H1 (cell line): Measurements from ENCODE around the gene COL25A1. TPM values are rescaled to one million over a fixed set of nuclear protein-coding genes. Genes with fewer than 3 reads are reported as not detected.

ENCODE experiments used
- CTCF ChIA-PET: fragments of 300-600 bp; sonication (Branson Sonifier 250); formaldehyde crosslinking; loops from one replicate; lab custom pipeline; 2021; ENCODE audit not compliant: partially characterized antibody; lab: Charles Lee
- POLR2A ChIA-PET: fragments of 300-600 bp; sonication (Branson Sonifier 250); formaldehyde crosslinking; loops from one replicate; lab custom pipeline; 2021; ENCODE audit warnings: inconsistent platforms; ENCODE audit not compliant: partially characterized antibody; lab: Charles Lee
- DNase-seq, 2 experiments: peaks; one replicate each; pipeline versions ENCODE4 v3.0.0 to v3.0.0-alpha.2; 2010 to 2022; ENCODE audit warnings: low spot score in 2 of 2, low read depth in 1 of 2, mixed read lengths in 1 of 2
- FAIRE-seq: peaks from 2 replicates; lab custom pipeline; 2011; peaks lifted over from hg19 to GRCh38; lab: Jason Lieb, UNC
- H2AFZ ChIP-seq: 2 replicates; pipeline ENCODE4 v1.8.1; 2012; ENCODE audit warnings: low read length, inconsistent platforms
- H2AK5ac ChIP-seq: 2 replicates; pipeline ENCODE4 v1.6.1; 2013; ENCODE audit warnings: low read depth, low read length
- H2BK120ac ChIP-seq: replicated peaks from 2 replicates; pipeline ENCODE3; 2013; ENCODE audit warnings: low read depth, low read length, inconsistent platforms
- H2BK12ac ChIP-seq: 2 replicates; pipeline ENCODE4 v1.6.1; 2013; ENCODE audit warnings: low read depth, low read length
- H2BK15ac ChIP-seq: 2 replicates; pipeline ENCODE4 v1.6.1; 2013; ENCODE audit warnings: low read length
- H2BK20ac ChIP-seq: 2 replicates; pipeline ENCODE4 v1.6.1; 2013; ENCODE audit warnings: low read length
- H2BK5ac ChIP-seq: 2 replicates; pipeline ENCODE4 v1.6.1; 2013; ENCODE audit warnings: low read depth, low read length
- H3K14ac ChIP-seq: 2 replicates; pipeline ENCODE4 v1.6.1; 2013; ENCODE audit warnings: inconsistent platforms; ENCODE audit not compliant: insufficient read length
- H3K18ac ChIP-seq: 2 replicates; pipeline ENCODE4 v1.6.1; 2013; ENCODE audit warnings: low read length; ENCODE audit errors: extremely low read depth
- H3K23ac ChIP-seq: 2 replicates; pipeline ENCODE4 v1.6.1; 2013; ENCODE audit warnings: inconsistent platforms; ENCODE audit not compliant: insufficient read length
- H3K23me2 ChIP-seq: 2 replicates; pipeline ENCODE4 v1.6.1; 2013; ENCODE audit warnings: low read depth, low read length
- H3K27ac ChIP-seq: 2 replicates; pipeline ENCODE4 v1.6.1; 2011; ENCODE audit warnings: low read depth, low read length, inconsistent platforms
- H3K27me3 ChIP-seq, 4 experiments: replicated peaks in 1 of 4; 1 replicate in 1 of 4; 2 replicates in 3 of 4; pipeline versions ENCODE4 v1.6.1 to v1.8.1; 2011 to 2013; ENCODE audit warnings: low read length in 3 of 4, mild to moderate bottlenecking in 3 of 4, inconsistent platforms in 2 of 4, mixed read lengths in 2 of 4, moderate library complexity in 1 of 4; ENCODE audit not compliant: control insufficient read depth in 3 of 4, insufficient read depth in 3 of 4; ENCODE audit errors: extremely low read depth in 1 of 4
- H3K36me3 ChIP-seq, 4 experiments: 2 replicates each; pipeline versions ENCODE4 v1.6.1 to v1.8.1; 2011 to 2013; ENCODE audit warnings: mild to moderate bottlenecking in 4 of 4, low read length in 3 of 4, moderate library complexity in 2 of 4, control low read depth in 1 of 4, inconsistent platforms in 1 of 4; ENCODE audit not compliant: insufficient read depth in 4 of 4, control insufficient read depth in 2 of 4
- H3K4ac ChIP-seq: replicated peaks from 2 replicates; pipeline ENCODE3; 2013; ENCODE audit warnings: low read length, low read depth, mixed read lengths, inconsistent platforms; ENCODE audit not compliant: insufficient read length
- H3K4me1 ChIP-seq, 4 experiments: replicated peaks in 1 of 4; 1 replicate in 1 of 4; 2 replicates in 3 of 4; pipeline versions ENCODE4 v1.6.1 to v1.8.1; 2011 to 2013; ENCODE audit warnings: low read length in 3 of 4, inconsistent platforms in 2 of 4, mixed read lengths in 1 of 4; ENCODE audit not compliant: insufficient read depth in 4 of 4, control insufficient read depth in 3 of 4
- H3K4me2 ChIP-seq, 2 experiments: 2 replicates each; pipeline versions ENCODE4 v1.6.1 to v1.8.1; 2011 to 2013; ENCODE audit warnings: low read depth in 2 of 2, low read length in 2 of 2, control low read depth in 1 of 2, inconsistent platforms in 1 of 2, mild to moderate bottlenecking in 1 of 2; ENCODE audit not compliant: insufficient read depth in 1 of 2
- H3K4me3 ChIP-seq, 4 experiments: fragments of 200-600, 300-600 bp in 1 of 4; sonication (generic), shearing (Covaris generic), sonication (Bioruptor Twin) in 1 of 4; 2 replicates each; pipeline versions ENCODE4 v1.5.1 to v1.8.1; 2011 to 2016; ENCODE audit warnings: low read length in 4 of 4, low read depth in 3 of 4, control low read depth in 2 of 4, inconsistent platforms in 2 of 4, mild to moderate bottlenecking in 2 of 4, mixed read lengths in 1 of 4, moderate library complexity in 1 of 4; ENCODE audit not compliant: insufficient read depth in 2 of 4; ENCODE audit errors: extremely low read depth in 1 of 4
- H3K56ac ChIP-seq: replicated peaks from 2 replicates; pipeline ENCODE3; 2013; ENCODE audit warnings: low read depth, mild to moderate bottlenecking, mixed read lengths, low read length, inconsistent platforms; ENCODE audit not compliant: insufficient read length
- H3K79me1 ChIP-seq: 2 replicates; pipeline ENCODE4 v1.6.1; 2013; ENCODE audit warnings: low read depth, low read length, control low read depth
- H3K79me2 ChIP-seq, 2 experiments: 2 replicates each; pipeline versions ENCODE4 v1.6.1 to v1.8.1; 2012 to 2013; ENCODE audit warnings: low read length in 2 of 2, mild to moderate bottlenecking in 2 of 2, inconsistent platforms in 1 of 2; ENCODE audit not compliant: insufficient read depth in 2 of 2, control insufficient read depth in 1 of 2
- H3K9ac ChIP-seq, 4 experiments: replicated peaks in 1 of 4; 1 replicate in 1 of 4; 2 replicates in 3 of 4; pipeline versions ENCODE4 v1.6.1 to v1.8.1; 2011 to 2013; ENCODE audit warnings: low read depth in 3 of 4, low read length in 3 of 4, control low read depth in 2 of 4, mild to moderate bottlenecking in 2 of 4, moderate library complexity in 2 of 4, inconsistent platforms in 1 of 4; ENCODE audit errors: extremely low read depth in 1 of 4
- H3K9me3 ChIP-seq, 2 experiments: 2 replicates each; pipeline versions ENCODE4 v1.6.1 to v1.8.1; 2012 to 2013; ENCODE audit warnings: mild to moderate bottlenecking in 2 of 2, moderate library complexity in 2 of 2, control low read depth in 1 of 2, inconsistent platforms in 1 of 2, low read depth in 1 of 2, low read length in 1 of 2, mixed read lengths in 1 of 2; ENCODE audit not compliant: insufficient read depth in 2 of 2
- H4K20me1 ChIP-seq, 2 experiments: replicated peaks in 1 of 2; 2 replicates each; pipeline versions ENCODE3 to v1.8.1; 2011 to 2013; ENCODE audit warnings: inconsistent platforms in 2 of 2, low read length in 2 of 2, mild to moderate bottlenecking in 1 of 2; ENCODE audit not compliant: insufficient read depth in 2 of 2, control insufficient read depth in 1 of 2
- H4K5ac ChIP-seq: 2 replicates; pipeline ENCODE4 v1.6.1; 2013; ENCODE audit warnings: low read length, low read depth, mixed read lengths, inconsistent platforms; ENCODE audit not compliant: insufficient read length
- H4K8ac ChIP-seq: 2 replicates; pipeline ENCODE4 v1.8.0; 2013; ENCODE audit warnings: mild to moderate bottlenecking, moderate library complexity, low read length, inconsistent platforms; ENCODE audit not compliant: insufficient read depth; ENCODE audit errors: extremely low read depth
- H4K91ac ChIP-seq: replicated peaks from 2 replicates; pipeline ENCODE3; 2013; ENCODE audit warnings: low read length, mixed read lengths, inconsistent platforms; ENCODE audit not compliant: insufficient read length
- CEBPB ChIP-seq: IDR thresholded peaks from 2 replicates; pipeline ENCODE4 v1.6.1; 2012; ENCODE audit warnings: low read depth, low read length
- GTF2F1 ChIP-seq: IDR thresholded peaks from 2 replicates; pipeline ENCODE4 v1.6.1; 2012; ENCODE audit warnings: low read depth, low read length, improper control_type of control experiment, borderline replicate concordance
- JUN ChIP-seq: IDR thresholded peaks from 2 replicates; pipeline ENCODE4 v1.6.1; 2011; ENCODE audit warnings: low read depth, mild to moderate bottlenecking, improper control_type of control experiment, low read length
- WGBS, 2 experiments: shearing (Covaris generic) in 1 of 2; methylation state at CpG; one replicate each; pipeline versions ENCODE4 v1.1.6 to v1.1.7; 2013 to 2015; ENCODE audit warnings: low lambda C conversion rate in 2 of 2, mixed read lengths in 2 of 2, inconsistent platforms in 1 of 2, low coverage in 1 of 2, missing lambda C conversion rate in 1 of 2; ENCODE audit not compliant: insufficient replicate concordance in 2 of 2, insufficient coverage in 1 of 2, insufficient read length in 1 of 2; ENCODE audit errors: extremely low coverage in 1 of 2, missing lambda C conversion rate in 1 of 2; 5-methylcytosine and 5-hydroxymethylcytosine counted together
- polyA plus RNA-seq, 7 experiments: library from polyadenylated mRNA; depleted of rRNA in 3 of 7; stranded (reverse) in 5 of 7; unstranded in 2 of 7; fragments of >200 nt in 5 of 7; fragments of 200-250 nt in 2 of 7; gene quantifications; 1 replicate in 5 of 7; 2 replicates in 1 of 7; 4 replicates in 1 of 7; pipeline versions ENCODE4 v1.2.1 to v1.2.3, GENCODE V29; 2011 to 2013; ENCODE audit warnings: missing spikeins in 2 of 7, mixed read lengths in 2 of 7
- total RNA-seq: library from RNA; stranded (reverse); fragmentation: NEBNext Ultra II Directional; extraction: Animal tissue kit (Norgen Biotek cat#: 25700); gene quantifications from 2 replicates; pipeline ENCODE4 v1.2.1, GENCODE V29; 2021

The COL25A1 gene
- total and polyA plus RNA-seq, 2 of the 8 experiments (the other 6 are each of a cell fraction or from before 2014, with no cell fraction given): 1.1 to 8.3 TPM

DNA sequence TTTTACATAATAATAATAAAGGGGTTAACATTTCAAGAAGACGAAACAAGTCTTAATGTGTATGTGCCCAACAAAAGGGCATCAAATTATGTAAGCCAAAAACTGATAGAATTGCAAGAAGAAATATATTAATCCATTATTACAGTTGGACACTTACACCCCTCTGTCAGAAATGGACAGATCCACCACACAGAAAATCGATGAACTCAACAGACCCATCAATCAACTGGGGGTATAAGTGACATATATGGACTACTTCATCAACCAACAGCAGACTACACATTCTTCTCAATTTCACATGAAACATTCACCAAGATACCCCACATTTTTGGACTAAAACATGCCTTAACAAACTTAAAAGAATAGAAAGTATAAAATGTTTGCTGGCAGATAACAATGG lies 183.8 kb downstream of the COL25A1 start:
- no peak for FAIRE-seq
- no peak for TF ChIP-seq JUN
- TF ChIP-seq CEBPB: no peak
- TF ChIP-seq GTF2F1: no peak
- no peaks in the 10 kb centered on the region for H3K36me3 ChIP-seq
- ChIA-PET POLR2A (no interaction called here), CTCF (interaction anchor here (0.6 kb wide), 1 partner anchor 123 kb away, joined by 3 read pairs; no protein-coding TSS in a partner anchor)
- H2BK5ac ChIP-seq: no peak overlapping the region
- H3K27ac ChIP-seq: no peak overlapping the region
- H2AK5ac ChIP-seq: no peak overlapping the region
- no peak for DNase-seq
- H2BK20ac ChIP-seq: no peak overlapping the region
- no peak overlapping the region for H3K18ac ChIP-seq
- no peak overlapping the region for H3K23ac ChIP-seq
- no peak overlapping the region for H2BK15ac ChIP-seq
- no peak overlapping the region for H2AFZ ChIP-seq
- H3K23me2 ChIP-seq: no peaks in the 10 kb centered on the region
- H3K4me3 ChIP-seq: no peak overlapping the region
- H4K8ac ChIP-seq: no peak overlapping the region
- H2BK120ac ChIP-seq: no peak overlapping the region
- no peaks in the 10 kb centered on the region for H3K79me1 ChIP-seq
- H3K4ac ChIP-seq: no peak overlapping the region
- H4K20me1 ChIP-seq: no peaks in the 10 kb centered on the region
- H3K4me1 ChIP-seq: no peaks in the 10 kb centered on the region
- H4K5ac ChIP-seq: no peak overlapping the region
- H3K9ac ChIP-seq: no peak overlapping the region
- no peaks in the 10 kb centered on the region for H3K9me3 ChIP-seq
- no peaks in the 10 kb centered on the region for H3K27me3 ChIP-seq
- WGBS, 2 experiments: 89% methylated on average over 2 of the region's 2 CpGs; no CpG with 5 or more reads in 1 of the 2 experiments
- no peak overlapping the region for H3K56ac ChIP-seq
- no peak overlapping the region for H3K4me2 ChIP-seq
- H3K79me2 ChIP-seq: no peaks in the 10 kb centered on the region
- H3K14ac ChIP-seq: no peak overlapping the region
- H4K91ac ChIP-seq: no peak overlapping the region
- no peak overlapping the region for H2BK12ac ChIP-seq
